A673 (cell line): ENCODE data around the gene SLIT1.

Source experiments
- EZH2 ChIP-seq: fragments of 200-600 bp; sonication (generic); IDR thresholded peaks from 2 replicates; pipeline ENCODE4 v1.6.1; 2017; ENCODE audit warnings: borderline replicate concordance, low read depth, mild to moderate bottlenecking, mixed read lengths, antibody characterized with exemption, low read length; ENCODE audit not compliant: poor library complexity, severe bottlenecking
- TF ChIP-seq, protein P1 (sequence below): fragments of 300-800, 200-600 bp; sonication (generic); conservative IDR thresholded peaks from 2 replicates; pipeline ENCODE4 v1.5.1; 2017; ENCODE audit warnings: low read depth, mild to moderate bottlenecking, antibody characterized with exemption, low read length, moderate library complexity, mixed read lengths

DNA sequence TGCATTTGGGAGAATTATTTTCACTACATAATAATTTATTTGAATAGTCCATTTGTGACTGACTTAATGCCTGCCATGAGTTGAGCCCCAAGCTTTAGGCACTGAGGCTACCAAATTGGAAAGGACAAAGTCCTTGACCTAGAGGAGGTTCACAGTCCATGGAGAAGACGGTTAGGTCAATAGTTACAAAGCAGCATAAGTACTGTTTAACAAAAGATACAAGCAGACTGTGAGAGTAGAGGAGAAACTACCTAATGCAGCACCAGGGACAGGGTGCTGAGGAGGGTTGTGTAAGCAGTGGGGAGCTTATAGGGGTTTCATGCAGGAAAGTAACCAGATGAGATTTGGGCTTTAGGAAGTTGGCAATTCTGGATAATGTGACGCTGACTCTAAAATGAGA is 214.4 kb downstream of the SLIT1 start:
- TF ChIP-seq, protein P1, sequence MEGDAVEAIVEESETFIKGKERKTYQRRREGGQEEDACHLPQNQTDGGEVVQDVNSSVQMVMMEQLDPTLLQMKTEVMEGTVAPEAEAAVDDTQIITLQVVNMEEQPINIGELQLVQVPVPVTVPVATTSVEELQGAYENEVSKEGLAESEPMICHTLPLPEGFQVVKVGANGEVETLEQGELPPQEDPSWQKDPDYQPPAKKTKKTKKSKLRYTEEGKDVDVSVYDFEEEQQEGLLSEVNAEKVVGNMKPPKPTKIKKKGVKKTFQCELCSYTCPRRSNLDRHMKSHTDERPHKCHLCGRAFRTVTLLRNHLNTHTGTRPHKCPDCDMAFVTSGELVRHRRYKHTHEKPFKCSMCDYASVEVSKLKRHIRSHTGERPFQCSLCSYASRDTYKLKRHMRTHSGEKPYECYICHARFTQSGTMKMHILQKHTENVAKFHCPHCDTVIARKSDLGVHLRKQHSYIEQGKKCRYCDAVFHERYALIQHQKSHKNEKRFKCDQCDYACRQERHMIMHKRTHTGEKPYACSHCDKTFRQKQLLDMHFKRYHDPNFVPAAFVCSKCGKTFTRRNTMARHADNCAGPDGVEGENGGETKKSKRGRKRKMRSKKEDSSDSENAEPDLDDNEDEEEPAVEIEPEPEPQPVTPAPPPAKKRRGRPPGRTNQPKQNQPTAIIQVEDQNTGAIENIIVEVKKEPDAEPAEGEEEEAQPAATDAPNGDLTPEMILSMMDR = no peak
- TF ChIP-seq EZH2 = no peak
